Cardiac septum (tissue), 1 donor: ENCODE measurements around the gene MARCHF2. TPM values are rescaled to one million over a fixed set of nuclear protein-coding genes. Genes with fewer than 3 reads are reported as not detected.
"Not testable (repeated sequence)": the region's sequence is repeated elsewhere in the genome, so short reads cannot be mapped to it uniquely, and the experiment has no call there.

Source experiments
- DNase-seq: peaks from one replicate; pipeline ENCODE4 v3.0.0-alpha.2; 2020; ENCODE audit warnings: low spot score
- intact Hi-C: fragments of 100-400 bp; cut with DNase I; formaldehyde crosslinking; loops from one replicate; pipeline ENCODE4 v1.14.0; 2022
- total RNA-seq: library from RNA; stranded (reverse); fragmentation: NEBNext Ultra II Directional; extraction: Animal tissue kit (Norgen Biotek cat#: 25700); gene quantifications from one replicate; pipeline ENCODE4 v1.2.1, GENCODE V29; 2021
- donor health status: DM: no; HTN: no; CAD: no.

Gene MARCHF2
- total RNA-seq, 1 donor from 2014 or later = 84.3 TPM

DNA sequence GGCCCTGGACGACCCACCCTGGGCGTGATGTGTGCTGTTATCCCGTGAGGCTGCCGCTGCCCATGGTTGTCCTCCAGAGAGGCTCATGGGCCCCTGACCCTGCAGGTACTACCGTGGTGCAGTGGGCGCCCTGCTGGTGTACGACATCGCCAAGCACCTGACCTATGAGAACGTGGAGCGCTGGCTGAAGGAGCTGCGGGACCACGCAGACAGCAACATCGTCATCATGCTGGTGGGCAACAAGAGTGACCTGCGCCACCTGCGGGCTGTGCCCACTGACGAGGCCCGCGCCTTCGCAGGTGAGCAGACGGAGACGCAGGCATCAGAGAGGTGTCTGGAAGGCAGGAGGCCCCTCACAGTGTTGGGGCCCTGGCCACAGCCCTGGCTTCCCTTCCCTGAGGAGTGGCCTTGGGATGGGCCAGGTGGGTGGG is 11.1 kb upstream of the MARCHF2 start:
- no peak for DNase-seq
- intact Hi-C loops = no loop called here

DNA sequence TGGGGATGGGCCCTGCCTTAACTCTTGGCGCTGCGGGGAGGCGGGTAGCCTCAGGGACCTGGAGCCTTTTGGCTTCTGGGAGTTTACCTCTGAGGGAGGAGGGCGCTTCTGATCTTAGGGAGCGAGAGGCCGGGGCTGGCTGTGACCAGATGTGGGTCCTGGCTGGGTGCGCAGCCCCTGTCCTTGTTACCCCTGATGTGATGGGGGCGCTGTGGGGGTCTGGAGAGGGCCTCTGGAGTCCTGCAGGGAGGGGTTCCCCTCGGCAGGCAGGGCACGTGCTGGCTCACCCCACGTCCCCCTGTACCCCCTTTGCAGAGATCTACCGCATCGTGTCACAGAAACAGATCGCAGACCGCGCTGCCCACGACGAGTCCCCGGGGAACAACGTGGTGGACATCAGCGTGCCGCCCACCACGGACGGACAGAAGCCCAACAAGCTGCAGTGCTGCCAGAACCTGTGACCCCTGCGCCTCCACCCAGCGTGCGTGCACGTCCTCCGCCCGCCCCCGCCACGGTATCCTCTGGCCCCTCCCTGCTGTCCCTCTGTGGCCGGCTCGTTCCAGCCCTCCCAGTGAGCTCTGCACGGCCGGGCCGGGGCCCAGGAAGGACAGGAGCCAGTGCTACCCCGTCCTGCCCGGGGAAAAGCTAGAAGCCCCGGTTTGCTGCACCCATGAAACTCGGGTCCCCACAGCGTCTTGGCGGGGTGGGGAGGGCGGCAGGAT is 9.8 kb upstream of the MARCHF2 start:
- intact Hi-C loops = no loop called here
- DNase-seq = no peak

- no peak for DNase-seq
- intact Hi-C loops = no loop called here
These were observed 9.3 kb upstream of the MARCHF2 start for GRCh38 chr19:8403820-8404109.

DNA sequence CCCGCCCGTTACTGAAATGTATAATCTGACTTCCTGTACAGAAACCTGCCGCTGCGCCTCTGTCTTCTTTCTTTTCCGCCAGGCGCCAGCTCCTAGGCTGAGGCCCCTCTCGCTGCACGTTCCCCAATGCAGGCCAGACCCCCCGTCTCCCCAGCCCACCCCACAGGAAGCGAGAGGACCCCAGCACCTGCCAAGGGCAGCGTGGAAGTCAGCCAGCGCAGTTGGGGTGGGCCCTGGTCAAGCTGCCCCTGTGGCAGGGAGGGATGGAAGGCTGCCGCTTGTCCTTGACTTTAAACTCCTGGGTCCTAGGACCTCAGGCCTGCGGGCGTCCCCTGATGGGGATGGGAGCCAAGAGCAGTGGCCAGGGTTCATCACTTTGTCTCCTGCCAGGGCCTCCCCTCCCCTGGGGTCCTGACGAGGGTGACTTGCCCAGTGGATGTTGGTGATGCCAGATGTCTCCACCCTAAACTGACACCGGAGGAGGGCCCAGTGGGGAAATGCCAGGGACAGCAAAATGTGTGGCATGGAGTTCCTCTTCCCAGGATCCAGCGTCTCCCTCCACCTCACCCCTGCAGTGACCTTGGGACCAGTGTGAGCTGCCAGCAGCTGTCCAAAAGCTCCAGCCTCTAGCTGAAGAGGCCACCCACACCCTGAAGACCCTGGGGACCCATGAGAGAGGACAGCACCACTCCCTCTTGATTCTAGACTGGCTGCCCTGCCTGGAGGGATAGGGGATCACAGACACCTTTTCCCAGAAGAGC is 8.5 kb upstream of the MARCHF2 start:
- intact Hi-C loops = no loop called here
- DNase-seq = no peak

- not testable (repeated sequence) for DNase-seq
- intact Hi-C loops = loop anchor here (5.0 kb wide), 2 partner anchors 37 to 97 kb away; no protein-coding TSS in a partner anchor
These were observed 2.4 kb upstream of the MARCHF2 start for GRCh38 chr19:8410718-8411117.

DNA sequence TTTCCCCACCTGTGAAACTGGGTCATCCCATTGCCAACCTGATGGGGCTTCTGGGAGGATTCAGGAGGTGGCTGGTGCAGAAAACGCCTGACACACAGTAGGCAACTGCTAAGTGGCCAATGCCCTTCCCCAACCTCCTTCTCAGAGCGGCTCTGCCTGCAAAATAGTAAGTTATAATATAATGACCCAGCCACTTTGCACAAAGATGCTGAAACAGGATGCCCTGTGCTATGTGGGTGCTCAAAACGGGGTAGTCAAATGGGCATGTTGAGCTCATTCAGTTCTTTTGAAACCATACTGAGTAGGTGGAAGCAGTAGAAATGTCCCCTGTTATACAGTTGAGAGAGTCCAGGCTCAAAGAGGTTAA is 507 bp downstream of the MARCHF2 start:
- DNase-seq = no peak
- intact Hi-C loops = loop anchor here (5.0 kb wide), 2 partner anchors 34 to 94 kb away; no protein-coding TSS in a partner anchor

- DNase-seq = no peak
- intact Hi-C loops = no loop called here
These were observed 3.7 kb downstream of the MARCHF2 start for GRCh38 chr19:8416796-8417195.

DNA sequence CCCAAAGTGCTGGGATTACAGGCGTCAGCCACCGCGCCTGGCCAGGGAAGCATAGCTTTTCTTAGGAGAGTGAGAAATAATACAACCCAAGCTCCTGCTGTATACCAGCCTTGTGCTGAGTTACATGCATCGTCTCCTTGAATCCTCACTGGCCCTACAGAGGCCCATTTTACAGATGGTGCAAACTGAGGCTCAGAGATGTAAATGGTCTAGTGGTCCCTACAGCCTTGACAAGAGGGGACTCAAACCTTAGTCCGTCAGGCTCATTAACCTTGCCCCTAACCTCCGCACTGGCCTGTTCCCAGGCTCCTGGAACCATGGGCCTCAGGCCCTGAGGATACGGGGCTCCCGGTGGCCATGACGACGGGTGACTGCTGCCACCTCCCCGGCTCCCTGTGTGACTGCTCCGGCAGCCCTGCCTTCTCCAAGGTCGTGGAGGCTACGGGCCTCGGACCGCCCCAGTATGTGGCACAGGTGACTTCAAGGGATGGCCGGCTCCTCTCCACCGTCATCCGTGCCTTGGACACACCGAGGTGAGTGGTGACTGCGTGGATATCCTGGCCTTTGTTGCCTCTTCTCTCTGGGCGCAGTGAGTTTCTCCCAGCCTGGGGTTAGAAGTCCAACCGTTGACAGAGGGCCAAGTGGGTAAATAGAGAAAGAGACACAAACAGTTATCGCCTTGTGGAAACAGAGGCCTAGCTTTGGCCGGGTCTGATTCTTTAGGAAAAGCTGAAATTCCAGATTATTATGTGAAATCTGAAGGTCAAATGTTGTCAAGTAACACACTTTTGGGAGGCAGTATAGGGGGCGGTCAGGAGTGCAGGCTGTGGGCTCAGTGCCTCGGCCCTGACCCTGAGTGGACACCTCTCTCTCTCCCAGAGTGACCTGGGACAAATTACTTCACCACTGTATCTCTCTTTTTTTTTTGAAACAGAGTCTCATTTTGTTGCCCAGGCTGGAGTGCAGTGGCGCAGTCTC is 8.7 kb downstream of the MARCHF2 start:
- intact Hi-C loops = no loop called here
- no peak for DNase-seq

- intact Hi-C loops = no loop called here
- peak; percentile 90 for DNase-seq
These were observed 10.7 kb downstream of the MARCHF2 start for GRCh38 chr19:8423817-8424223.

GRCh38 chr19:8425331-8425730 is 12.2 kb downstream of the MARCHF2 start:
- intact Hi-C loops, DNase-seq: not testable (repeated sequence)

DNA sequence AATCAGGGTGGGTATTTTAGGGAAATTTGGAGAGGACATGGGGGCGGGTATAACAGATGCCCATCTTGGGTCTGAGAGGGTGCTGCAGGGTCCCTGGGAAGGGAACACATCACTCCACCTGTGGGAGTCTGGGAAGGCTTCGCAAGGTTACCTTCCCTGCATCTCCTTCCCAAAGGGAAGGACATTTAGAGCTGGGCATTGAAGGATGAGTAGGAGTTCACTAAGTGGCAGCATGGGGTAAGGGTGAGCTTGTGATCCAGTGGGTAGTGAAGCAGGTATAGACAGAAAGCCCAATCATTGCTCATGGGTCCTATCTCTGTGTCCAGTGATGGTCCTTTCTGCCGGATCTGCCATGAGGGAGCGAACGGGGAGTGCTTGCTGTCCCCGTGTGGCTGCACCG is 13.2 kb downstream of the MARCHF2 start:
- no peak for DNase-seq
- intact Hi-C loops = no loop called here

- DNase-seq = no peak
- intact Hi-C loops = no loop called here
These were observed 15.9 kb downstream of the MARCHF2 start for GRCh38 chr19:8429044-8429443.

DNA sequence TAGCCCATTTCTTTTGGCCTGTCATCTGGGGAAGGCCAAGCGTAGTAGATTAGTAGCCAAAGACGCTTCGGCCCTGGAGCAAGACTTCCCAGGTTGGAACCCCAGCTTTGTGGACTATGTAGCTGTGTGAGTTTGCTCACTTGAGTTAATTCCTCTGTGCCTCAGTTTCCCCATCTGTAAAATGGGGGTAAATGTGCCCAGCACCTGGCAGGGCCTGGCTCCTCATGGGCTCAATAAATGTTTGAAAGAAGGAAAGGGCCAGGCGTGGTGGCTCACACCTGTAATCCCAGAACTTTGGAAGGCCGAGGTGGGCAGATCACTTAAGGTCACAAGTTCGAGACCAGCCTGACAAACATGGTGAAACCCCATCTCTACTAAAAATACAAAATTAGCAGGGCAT is 16.7 kb downstream of the MARCHF2 start:
- no peak for DNase-seq
- intact Hi-C loops = no loop called here

DNA sequence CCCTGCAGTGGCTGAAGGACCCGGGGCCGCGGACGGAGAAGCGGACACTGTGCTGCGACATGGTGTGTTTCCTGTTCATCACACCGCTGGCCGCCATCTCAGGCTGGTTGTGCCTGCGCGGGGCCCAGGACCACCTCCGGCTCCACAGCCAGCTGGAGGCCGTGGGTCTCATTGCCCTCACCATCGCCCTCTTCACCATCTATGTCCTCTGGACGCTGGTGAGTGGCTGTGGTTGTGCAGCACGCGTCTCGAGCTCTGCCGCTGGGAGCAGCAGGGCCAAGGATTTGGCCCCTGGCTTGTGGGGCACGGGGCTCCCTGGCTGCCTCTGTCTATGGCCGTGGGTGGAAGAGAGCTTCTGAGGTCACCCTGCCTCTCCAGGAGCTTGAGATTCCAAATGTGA is 17.5 kb downstream of the MARCHF2 start:
- DNase-seq = no peak
- intact Hi-C loops = no loop called here

GRCh38 chr19:8438236-8438635 is 25.1 kb downstream of the MARCHF2 start:
- no peak for DNase-seq
- intact Hi-C loops = no loop called here

- intact Hi-C loops = no loop called here
- DNase-seq = no peak
These were observed 28.8 kb downstream of the MARCHF2 start for GRCh38 chr19:8441725-8442544.

DNA sequence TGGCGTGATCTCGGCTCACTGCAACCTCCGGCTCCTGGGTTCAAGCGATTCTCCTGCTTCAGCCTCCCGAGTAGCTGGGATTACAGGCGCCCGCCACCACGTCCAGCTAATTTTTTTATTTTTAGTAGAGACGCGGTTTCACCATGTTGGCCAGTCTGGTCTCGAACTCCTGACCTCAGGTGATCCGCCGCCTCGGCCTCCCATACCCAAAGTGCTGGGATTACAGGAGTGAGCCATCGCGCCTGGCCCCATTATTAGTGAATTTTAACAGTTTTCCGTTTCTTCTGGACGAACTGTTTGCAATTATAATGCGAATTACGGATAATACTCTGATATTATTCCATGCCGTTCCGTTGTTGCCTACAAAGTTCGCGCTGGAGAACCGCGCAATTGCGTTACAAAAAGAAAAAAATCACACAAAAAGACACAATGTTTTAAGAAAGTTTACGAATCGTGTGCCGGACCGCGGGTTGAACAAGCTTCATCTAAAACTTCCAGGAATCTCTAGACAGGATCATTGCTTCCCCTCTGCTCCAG is 31.1 kb downstream of the MARCHF2 start:
- intact Hi-C loops = loop anchor here (2.0 kb wide), 1 partner anchor 15 kb away; no protein-coding TSS in a partner anchor
- DNase-seq = not testable (repeated sequence)

GRCh38 chr19:8444677-8445487 is 31.8 kb downstream of the MARCHF2 start, which contains the start of gene HNRNPM:
Gene HNRNPM (plus strand): TSS chr19:8444975. CDS start chr19:8444999, 24 bp downstream.
- intact Hi-C loops = loop anchor here (2.0 to 5.0 kb wide), 2 partner anchors 14 to 33 kb away; partner anchors contain the start of gene MARCHF2
- peak; percentile 100 for DNase-seq
